IPS DF 6.9 (cell line): ENCODE results near the gene IBA57.
"Not testable (repeated sequence)": the region's sequence is repeated elsewhere in the genome, so short reads cannot be mapped to it uniquely, and the experiment has no call there.

Experiments used
- DNase-seq: peaks from one replicate; pipeline ENCODE4 v3.0.0-alpha.2; 2013; ENCODE audit warnings: low read depth, low spot score
- H3K27ac ChIP-seq: one replicate; pipeline ENCODE4 v1.5.1; 2013; ENCODE audit warnings: low read length, control low read depth
- H3K27me3 ChIP-seq: 2 replicates; pipeline ENCODE4 v1.6.1; 2013; ENCODE audit warnings: mild to moderate bottlenecking, low read length; ENCODE audit not compliant: control insufficient read depth, insufficient read depth
- H3K36me3 ChIP-seq: 2 replicates; pipeline ENCODE4 v1.6.1; 2013; ENCODE audit warnings: low read length; ENCODE audit not compliant: control insufficient read depth, insufficient read depth
- H3K4me1 ChIP-seq: 2 replicates; pipeline ENCODE4 v1.6.1; 2013; ENCODE audit warnings: low read length; ENCODE audit not compliant: control insufficient read depth, insufficient read depth
- H3K4me3 ChIP-seq: 2 replicates; pipeline ENCODE4 v1.5.1; 2013; ENCODE audit warnings: mild to moderate bottlenecking, low read length
- H3K9me3 ChIP-seq: 2 replicates; pipeline ENCODE4 v1.6.1; 2013; ENCODE audit warnings: low read length, inconsistent platforms; ENCODE audit not compliant: control insufficient read depth, insufficient read depth
- WGBS: extraction: QIAGEN DNeasy Blood & Tissue Kit; methylation state at CpG from one replicate; pipeline ENCODE4 v1.1.7; 2013; ENCODE audit warnings: mixed read lengths, missing lambda C conversion rate; ENCODE audit not compliant: insufficient read length, insufficient coverage; 5-methylcytosine and 5-hydroxymethylcytosine counted together

IBA57 gene

DNA sequence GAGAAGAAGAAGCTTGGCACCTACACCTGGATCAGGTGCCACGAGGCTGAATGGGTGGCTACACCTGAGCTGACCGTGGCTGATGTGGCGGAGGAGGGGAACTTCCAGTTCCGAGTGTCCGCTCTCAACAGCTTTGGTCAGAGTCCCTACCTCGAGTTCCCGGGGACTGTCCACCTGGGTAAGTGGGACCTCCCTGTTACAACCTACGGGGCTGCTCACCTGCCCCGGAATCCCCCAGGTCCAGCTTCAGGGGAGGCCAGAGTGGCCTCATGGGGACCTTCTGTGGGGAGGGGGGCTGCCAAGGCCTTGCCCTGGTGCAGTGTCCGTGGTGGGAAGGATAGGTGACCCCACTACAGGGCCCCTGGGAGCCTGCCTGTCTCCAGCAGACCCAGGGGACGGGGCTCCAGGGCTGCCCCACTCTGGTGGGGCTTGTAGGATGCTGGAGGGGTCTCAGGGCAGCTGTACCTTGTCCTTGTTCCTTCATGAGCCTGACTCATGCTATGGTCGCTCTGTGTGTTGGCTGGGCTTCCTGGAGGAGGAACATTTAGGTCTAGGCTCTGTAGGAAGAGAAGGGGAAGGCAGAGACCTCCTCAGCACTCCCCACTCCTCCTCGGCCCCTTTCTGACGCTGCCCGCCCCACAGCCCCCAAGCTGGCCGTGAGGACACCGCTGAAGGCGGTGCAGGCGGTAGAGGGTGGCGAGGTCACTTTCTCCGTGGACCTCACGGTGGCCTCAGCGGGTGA is 49.5 kb downstream of the IBA57 start:
- no CpG with 5 or more reads among the region's 23 CpGs for WGBS
- no peaks in the 10 kb centered on the region for H3K9me3 ChIP-seq
- 0 out of 2 replicates have a peak, but pooled peaks cover 6% of the 10 kb centered on the region for H3K4me1 ChIP-seq
- H3K27me3 ChIP-seq = no peaks in the 10 kb centered on the region
- DNase-seq = no peak
- no peak overlapping the region for H3K4me3 ChIP-seq
- H3K36me3 ChIP-seq = peaks cover 24% of the 10 kb centered on the region
- H3K27ac ChIP-seq = no peak overlapping the region

DNA sequence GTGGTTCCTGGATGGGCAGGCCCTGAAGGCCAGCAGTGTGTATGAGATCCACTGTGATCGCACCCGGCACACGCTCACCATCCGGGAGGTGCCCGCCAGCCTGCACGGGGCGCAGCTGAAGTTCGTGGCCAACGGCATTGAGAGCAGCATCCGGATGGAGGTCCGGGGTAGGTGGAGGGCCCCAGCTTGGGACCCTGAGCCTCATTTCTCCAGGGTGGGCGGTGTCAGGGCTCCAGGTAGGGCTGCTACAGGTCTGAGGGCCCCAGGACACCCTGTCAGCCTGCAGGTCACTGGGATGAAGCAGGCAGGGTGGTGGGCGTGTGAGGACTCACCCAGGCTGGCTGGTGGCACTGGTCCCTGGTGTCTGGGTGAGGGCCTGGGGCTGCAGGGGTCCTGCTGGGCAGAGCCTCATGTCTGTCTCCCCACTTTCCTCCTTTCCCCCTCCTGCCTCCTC is 50.1 kb downstream of the IBA57 start:
- Histone ChIP-seq H3K27me3 (no peaks in the 10 kb centered on the region), H3K4me3 (no peak overlapping the region), H3K9me3 (no peaks in the 10 kb centered on the region), H3K4me1 (0 out of 2 replicates have a peak, but pooled peaks cover 6% of the 10 kb centered on the region), H3K27ac (no peak overlapping the region), H3K36me3 (peaks cover 29% of the 10 kb centered on the region)
- WGBS = no CpG with 5 or more reads among the region's 13 CpGs
- DNase-seq = no peak

DNA sequence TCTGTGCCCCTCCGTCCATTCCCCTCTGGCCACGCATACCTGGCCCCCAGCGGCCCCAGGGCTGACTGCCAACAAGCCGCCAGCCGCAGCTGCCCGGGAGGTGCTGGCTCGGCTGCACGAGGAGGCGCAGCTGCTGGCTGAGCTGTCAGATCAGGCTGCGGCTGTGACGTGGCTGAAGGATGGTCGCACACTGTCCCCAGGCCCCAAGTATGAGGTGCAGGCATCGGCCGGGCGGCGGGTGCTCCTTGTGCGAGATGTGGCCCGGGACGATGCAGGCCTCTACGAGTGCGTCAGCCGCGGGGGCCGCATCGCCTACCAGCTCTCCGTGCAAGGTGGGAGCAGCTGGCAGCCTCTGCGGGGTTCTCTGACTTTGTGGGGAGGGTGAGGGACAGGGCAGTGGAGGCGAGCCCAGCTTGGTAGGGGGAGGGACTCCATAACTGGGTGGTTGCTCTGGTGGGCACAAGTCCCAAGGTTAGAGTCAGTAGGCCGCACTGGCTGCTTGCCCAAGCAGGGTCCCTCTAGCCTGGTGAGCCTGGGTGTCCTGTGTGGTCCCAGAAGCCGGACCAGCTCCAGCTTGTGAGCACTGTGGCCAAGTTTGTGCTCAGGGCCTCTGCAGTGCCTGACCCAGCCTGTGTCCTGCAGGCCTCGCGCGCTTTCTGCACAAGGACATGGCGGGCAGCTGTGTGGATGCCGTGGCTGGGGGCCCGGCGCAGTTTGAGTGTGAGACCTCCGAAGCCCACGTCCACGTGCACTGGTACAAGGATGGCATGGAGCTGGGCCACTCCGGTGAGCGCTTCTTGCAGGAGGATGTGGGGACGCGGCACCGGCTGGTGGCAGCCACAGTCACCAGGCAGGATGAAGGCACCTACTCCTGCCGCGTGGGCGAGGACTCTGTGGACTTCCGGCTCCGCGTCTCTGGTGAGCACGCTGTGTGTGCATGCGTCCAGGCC is 51.0 kb downstream of the IBA57 start:
- H3K27ac ChIP-seq = no peak overlapping the region
- WGBS = no CpG with 5 or more reads among the region's 53 CpGs
- peaks cover 29% of the 10 kb centered on the region for H3K36me3 ChIP-seq
- no peaks in the 10 kb centered on the region for H3K27me3 ChIP-seq
- H3K4me1 ChIP-seq = 0 out of 2 replicates have a peak, but pooled peaks cover 6% of the 10 kb centered on the region
- DNase-seq = no peak
- no peak overlapping the region for H3K4me3 ChIP-seq
- H3K9me3 ChIP-seq = no peaks in the 10 kb centered on the region

DNA sequence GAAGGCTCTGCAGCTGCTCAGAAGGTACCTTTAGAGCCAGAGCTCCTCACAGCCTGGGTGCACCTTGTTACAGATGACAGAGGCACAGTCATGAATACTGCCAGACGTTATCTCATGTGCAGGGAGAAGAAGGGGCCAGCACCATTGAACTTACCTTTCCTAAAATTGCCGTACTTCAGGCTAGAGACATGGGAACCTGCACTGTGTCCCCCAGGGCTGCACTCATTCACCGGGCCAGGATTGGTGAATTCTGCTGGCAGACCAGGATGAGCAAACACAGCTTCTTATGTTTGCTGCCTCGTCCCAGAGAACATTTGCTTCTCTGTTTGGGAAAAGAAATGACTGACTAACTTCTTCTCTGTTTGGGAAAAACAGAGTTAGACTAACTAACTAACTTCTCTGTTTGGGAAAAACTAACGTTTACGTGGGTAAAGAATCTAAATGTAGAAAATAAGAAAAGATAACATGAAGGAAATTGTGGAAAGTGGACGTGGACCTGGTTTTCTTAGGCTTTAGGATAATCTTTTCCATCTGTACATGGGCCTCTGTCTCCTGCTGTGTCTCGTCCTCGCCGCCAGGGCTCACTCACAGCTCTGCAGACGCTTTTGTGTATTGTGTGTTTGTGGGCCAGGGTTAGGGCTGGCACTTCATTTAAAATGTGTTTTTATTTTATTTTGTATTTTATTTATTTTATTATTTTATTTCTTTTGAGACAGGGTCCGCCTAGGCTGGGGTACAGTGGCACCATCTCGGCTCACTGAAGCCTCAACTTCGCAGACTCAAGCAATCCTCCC is 52.1 kb downstream of the IBA57 start:
- peaks cover 29% of the 10 kb centered on the region for H3K36me3 ChIP-seq
- no CpG with 5 or more reads among the region's 14 CpGs for WGBS
- no peaks in the 10 kb centered on the region for H3K4me1 ChIP-seq
- no peak overlapping the region for H3K27ac ChIP-seq
- no peak overlapping the region for H3K4me3 ChIP-seq
- no peaks in the 10 kb centered on the region for H3K27me3 ChIP-seq
- no peaks in the 10 kb centered on the region for H3K9me3 ChIP-seq
- no peak for DNase-seq

DNA sequence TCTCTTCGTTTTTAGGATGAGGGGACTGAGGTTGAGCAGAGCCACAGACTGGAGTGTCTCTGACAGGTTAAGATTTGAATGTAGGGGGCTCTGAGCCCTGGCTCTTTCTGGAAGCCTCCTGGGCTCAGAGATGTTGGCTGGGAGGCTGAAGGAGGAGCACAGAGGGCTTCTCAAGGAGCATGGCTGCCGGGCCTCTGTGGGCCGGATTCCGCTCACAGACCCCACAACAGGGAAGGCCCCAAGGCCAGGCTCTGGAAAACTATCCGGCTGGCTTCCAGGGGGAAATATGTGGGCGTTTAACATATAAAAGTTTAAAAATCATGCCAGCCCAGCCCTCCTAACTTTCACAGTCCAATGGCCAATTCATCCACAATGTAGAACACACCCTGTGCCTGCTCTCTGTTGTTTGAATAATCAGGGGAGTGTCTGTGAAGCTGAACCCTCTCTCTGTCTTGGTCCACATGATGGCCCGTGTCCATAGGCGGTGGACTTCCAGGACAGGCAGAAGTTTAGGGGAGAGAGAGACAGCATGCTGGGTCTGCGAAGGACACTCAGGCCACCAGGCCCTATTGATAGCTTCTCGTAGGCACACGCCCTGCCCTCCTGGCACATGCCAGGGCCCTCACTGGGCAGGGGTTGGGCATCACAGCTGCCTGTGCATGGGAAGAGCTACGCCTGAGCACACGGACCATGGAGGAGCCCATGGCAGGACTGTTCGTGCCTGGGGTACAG is 53.1 kb downstream of the IBA57 start:
- DNase-seq = no peak
- no peaks in the 10 kb centered on the region for H3K27me3 ChIP-seq
- no peak overlapping the region for H3K27ac ChIP-seq
- no peaks in the 10 kb centered on the region for H3K9me3 ChIP-seq
- H3K4me3 ChIP-seq = no peak overlapping the region
- H3K4me1 ChIP-seq = no peaks in the 10 kb centered on the region
- WGBS = no CpG with 5 or more reads among the region's 14 CpGs
- H3K36me3 ChIP-seq = peaks cover 29% of the 10 kb centered on the region

DNA sequence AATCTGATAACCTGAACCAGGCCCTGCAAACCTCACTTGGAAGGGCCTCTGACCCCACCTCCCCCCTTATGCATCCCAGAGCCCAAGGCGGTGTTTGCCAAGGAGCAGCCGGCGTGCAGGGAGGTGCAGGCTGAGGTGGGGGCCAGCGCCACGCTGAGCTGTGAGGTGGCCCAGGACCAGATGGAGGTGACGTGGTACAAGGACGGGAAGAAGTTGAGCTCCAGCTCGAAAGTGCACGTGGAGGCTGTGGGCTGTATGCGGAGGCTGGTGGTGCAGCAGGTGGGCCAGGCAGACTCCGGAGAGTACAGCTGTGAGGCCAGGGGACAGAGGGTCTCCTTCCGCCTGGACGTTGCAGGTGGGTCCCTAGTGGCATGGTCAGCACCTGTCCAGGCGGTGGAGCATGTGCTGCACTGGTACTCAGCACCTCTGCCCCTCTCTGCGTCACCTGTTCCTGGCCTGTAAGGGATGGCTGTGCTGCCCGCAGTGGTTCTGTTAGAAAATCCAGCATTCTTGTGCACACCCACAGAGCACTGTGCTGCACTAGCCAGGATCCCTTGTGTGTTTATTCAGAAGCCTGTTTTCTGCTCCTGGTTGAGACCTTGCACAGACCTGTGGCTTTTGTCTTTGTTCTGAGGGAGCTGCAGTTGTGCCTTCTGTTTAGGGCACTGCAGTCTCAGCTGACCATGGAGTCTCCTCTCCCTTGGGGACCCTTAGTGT is 53.8 kb downstream of the IBA57 start:
- no CpG with 5 or more reads among the region's 16 CpGs for WGBS
- H3K27me3 ChIP-seq = no peaks in the 10 kb centered on the region
- H3K36me3 ChIP-seq = peaks cover 31% of the 10 kb centered on the region
- no peak overlapping the region for H3K27ac ChIP-seq
- no peak for DNase-seq
- no peaks in the 10 kb centered on the region for H3K9me3 ChIP-seq
- H3K4me1 ChIP-seq = no peaks in the 10 kb centered on the region
- no peak overlapping the region; the same call in 1 of the 2 replicates for H3K4me3 ChIP-seq

DNA sequence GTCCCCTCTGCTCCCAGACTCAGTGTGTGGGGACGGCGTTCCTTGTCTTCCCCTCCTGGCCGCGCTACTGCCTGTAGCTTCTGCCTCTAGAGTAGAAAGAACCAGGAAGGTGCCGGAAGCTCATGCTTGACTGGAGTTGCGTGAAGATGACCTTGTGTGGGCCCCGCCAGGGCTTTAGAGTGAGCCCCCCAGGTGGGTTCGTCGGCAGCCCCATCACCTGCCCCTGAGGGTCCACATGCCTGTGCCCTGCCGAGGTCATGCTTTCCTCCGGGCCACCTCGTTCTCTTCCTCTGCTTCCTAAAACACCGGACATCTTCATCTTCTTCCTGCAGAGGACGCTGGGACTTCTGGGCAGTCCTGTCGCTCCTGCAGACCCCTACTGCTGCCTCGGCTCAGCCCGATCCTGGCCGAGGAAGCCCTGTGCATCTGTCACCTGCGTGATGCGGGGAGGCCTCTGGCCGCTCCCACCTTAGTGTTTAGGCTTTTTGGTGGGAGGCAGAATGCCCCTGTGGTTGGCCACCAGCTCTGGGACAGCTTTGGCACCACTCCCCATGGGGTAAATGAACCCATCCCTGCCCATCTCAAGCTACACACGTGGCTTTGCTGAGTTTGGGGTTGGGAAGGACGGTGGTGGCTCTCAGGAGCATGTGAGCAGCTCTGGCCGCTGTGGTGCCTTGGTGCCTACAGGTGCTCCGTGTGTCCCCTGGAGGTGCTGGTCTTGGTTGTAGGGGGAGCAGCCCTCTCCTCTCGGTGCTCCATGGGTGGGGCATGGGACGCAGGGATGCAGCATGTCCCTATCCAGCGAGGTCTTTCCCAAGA is 54.6 kb downstream of the IBA57 start:
- H3K27ac ChIP-seq = no peak overlapping the region
- H3K4me1 ChIP-seq = no peaks in the 10 kb centered on the region
- no peaks in the 10 kb centered on the region for H3K9me3 ChIP-seq
- H3K36me3 ChIP-seq = peaks cover 35% of the 10 kb centered on the region
- no peak overlapping the region for H3K4me3 ChIP-seq
- no CpG with 5 or more reads among the region's 28 CpGs for WGBS
- DNase-seq = no peak
- no peaks in the 10 kb centered on the region for H3K27me3 ChIP-seq

DNA sequence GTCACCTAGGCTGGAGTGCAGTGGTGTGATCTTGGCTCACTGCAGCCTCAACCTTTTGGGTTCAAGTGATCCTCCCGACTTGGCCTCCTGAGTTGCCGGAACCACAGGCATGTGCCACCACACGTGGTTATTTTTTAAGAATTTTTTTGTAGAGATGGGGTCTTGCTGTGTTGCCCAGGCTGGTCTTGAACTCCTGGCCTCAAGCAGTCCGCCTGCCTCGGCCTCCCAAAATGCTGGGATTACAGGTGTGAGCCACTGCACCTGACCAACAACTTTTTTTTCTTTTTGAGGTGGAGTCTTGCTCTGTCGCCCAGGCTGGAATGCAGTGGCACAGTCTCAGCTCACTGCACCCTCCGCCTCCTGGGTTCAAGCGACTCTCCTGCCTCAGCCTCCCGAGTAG is 55.5 kb downstream of the IBA57 start:
- H3K27me3 ChIP-seq, H3K4me3 ChIP-seq, H3K9me3 ChIP-seq, DNase-seq, H3K4me1 ChIP-seq, H3K27ac ChIP-seq: not testable (repeated sequence)
- WGBS = no CpG with 5 or more reads among the region's 9 CpGs
- peaks cover 34% of the 10 kb centered on the region for H3K36me3 ChIP-seq

DNA sequence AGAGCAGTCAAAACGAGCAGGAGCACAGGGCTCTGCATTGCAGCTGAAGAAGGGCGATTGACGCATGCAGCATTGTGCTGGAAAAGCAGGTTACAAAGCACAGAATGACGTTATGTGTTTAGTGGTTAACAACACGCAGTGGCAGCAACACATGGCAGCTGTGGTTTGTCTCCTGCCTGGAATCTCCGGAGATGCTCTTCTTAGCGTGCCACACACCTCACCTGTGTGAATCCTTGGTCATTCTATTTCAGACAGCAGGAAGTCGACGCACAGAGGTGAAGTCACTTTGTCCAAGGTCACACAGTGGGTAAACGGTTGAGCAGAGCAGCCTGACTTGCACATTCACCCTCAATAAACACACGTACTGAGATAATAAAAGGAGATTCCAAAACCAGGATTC is 56.9 kb downstream of the IBA57 start:
- Histone ChIP-seq H3K9me3 (no peaks in the 10 kb centered on the region), H3K4me3 (no peak overlapping the region), H3K27ac (no peak overlapping the region), H3K4me1 (no peaks in the 10 kb centered on the region), H3K27me3 (no peaks in the 10 kb centered on the region), H3K36me3 (peaks cover 26% of the 10 kb centered on the region)
- WGBS = no CpG with 5 or more reads among the region's 11 CpGs
- no peak for DNase-seq
